HepG2 (cell line): ENCODE data around the gene LHX3. TPM values are rescaled to one million over a fixed set of nuclear protein-coding genes. Genes with fewer than 3 reads are reported as not detected.

Source experiments
- HNRNPL ChIP-seq: fragments of 200-400 bp; formaldehyde crosslinking; IDR thresholded peaks from 2 replicates; pipeline ENCODE4 v1.6.1; 2017; ENCODE audit warnings: mild to moderate bottlenecking, low read depth, low read length
- KDM5A ChIP-seq: fragments of 200-600 bp; sonication (generic); IDR thresholded peaks from 2 replicates; pipeline ENCODE4 v1.7.0; 2018; ENCODE audit warnings: antibody characterized with exemption, mild to moderate bottlenecking, low read length, borderline replicate concordance
- NR3C1 ChIP-seq: sonication (generic); formaldehyde crosslinking; IDR thresholded peaks from 2 replicates; pipeline ENCODE4 v1.4.0; 2020; ENCODE audit warnings: missing genetic modification reagents
- RAD51 ChIP-seq: fragments of 450-650 bp; IDR thresholded peaks from 2 replicates; pipeline ENCODE4 v1.6.1; 2016; ENCODE audit warnings: borderline replicate concordance
- REXO4 ChIP-seq: sonication (generic); formaldehyde crosslinking; IDR thresholded peaks from 2 replicates; pipeline ENCODE4 v1.8.0; 2022; ENCODE audit warnings: missing genetic modification reagents, mild to moderate bottlenecking, borderline replicate concordance
- SAP130 ChIP-seq: IDR thresholded peaks from 2 replicates; pipeline ENCODE4 v1.6.1; 2016; ENCODE audit warnings: low read depth
- SMYD3 ChIP-seq: sonication (generic); formaldehyde crosslinking; IDR thresholded peaks from 2 replicates; pipeline ENCODE4 v1.8.1; 2023; ENCODE audit warnings: mild to moderate bottlenecking, missing genetic modification reagents
- ZBTB3 ChIP-seq: sonication (generic); formaldehyde crosslinking; IDR thresholded peaks from 2 replicates; pipeline ENCODE4 v1.4.0; 2020; ENCODE audit warnings: low read depth, mild to moderate bottlenecking, moderate library complexity, missing genetic modification reagents, borderline replicate concordance
- ZNF543 ChIP-seq: sonication (generic); formaldehyde crosslinking; IDR thresholded peaks from 2 replicates; pipeline ENCODE4 v1.4.0; 2020; ENCODE audit warnings: mild to moderate bottlenecking, missing genetic modification reagents
- ZNF570 ChIP-seq: sonication (generic); formaldehyde crosslinking; IDR thresholded peaks from 2 replicates; pipeline ENCODE4 v1.4.0; 2020; ENCODE audit warnings: mild to moderate bottlenecking, missing genetic modification reagents, borderline replicate concordance
- ZNF577 ChIP-seq: sonication (generic); formaldehyde crosslinking; IDR thresholded peaks from 2 replicates; pipeline ENCODE4 v1.4.0; 2020; ENCODE audit warnings: mild to moderate bottlenecking, low read depth, missing genetic modification reagents, borderline replicate concordance
- ZNF678 ChIP-seq: sonication (generic); formaldehyde crosslinking; IDR thresholded peaks from 2 replicates; pipeline ENCODE4 v1.4.0; 2020; ENCODE audit warnings: mild to moderate bottlenecking, missing genetic modification reagents
- ZNF747 ChIP-seq: sonication (generic); formaldehyde crosslinking; IDR thresholded peaks from 2 replicates; pipeline ENCODE4 v1.8.1; 2023; ENCODE audit warnings: missing genetic modification reagents, mild to moderate bottlenecking, borderline replicate concordance
- ZNF776 ChIP-seq: sonication (generic); formaldehyde crosslinking; IDR thresholded peaks from 2 replicates; pipeline ENCODE4 v1.4.0; 2020; ENCODE audit warnings: mild to moderate bottlenecking, missing genetic modification reagents
- ZNF782 ChIP-seq: sonication (generic); formaldehyde crosslinking; IDR thresholded peaks from 2 replicates; pipeline ENCODE4 v1.4.0; 2020; ENCODE audit warnings: missing genetic modification reagents, mild to moderate bottlenecking, borderline replicate concordance
- polyA plus RNA-seq, 8 experiments: library from polyadenylated mRNA; depleted of rRNA in 3 of 8; stranded (reverse) in 7 of 8; unstranded in 1 of 8; fragments of >200 nt; fragmentation: Illumina TruSeq in 4 of 8; extraction: Trizol in 4 of 8; gene quantifications; 2 replicates each; pipeline versions ENCODE4 v1.2.1 to v1.2.3, GENCODE V29; 2011 to 2016; ENCODE audit warnings: low read depth in 4 of 8, missing spikeins in 1 of 8, mixed read lengths in 1 of 8; ENCODE audit not compliant: insufficient read depth in 1 of 8
- total RNA-seq, 5 experiments: library from RNA; depleted of rRNA; stranded (reverse); fragments of >200 nt; fragmentation: Illumina TruSeq; extraction: Trizol; gene quantifications; 2 replicates each; pipeline ENCODE4 v1.2.3, GENCODE V29; 2016; ENCODE audit warnings: low read depth in 1 of 5
- TF ChIP-seq, protein P1 (sequence below): sonication (generic); formaldehyde crosslinking; IDR thresholded peaks from 2 replicates; pipeline ENCODE4 v1.5.1; 2020; ENCODE audit warnings: mild to moderate bottlenecking, missing genetic modification reagents, borderline replicate concordance
- TF ChIP-seq, protein P2 (sequence below): sonication (generic); formaldehyde crosslinking; IDR thresholded peaks from 2 replicates; pipeline ENCODE4 v1.4.0; 2020; ENCODE audit warnings: mild to moderate bottlenecking, missing genetic modification reagents
- TF ChIP-seq, protein P3 (sequence below): sonication (generic); formaldehyde crosslinking; IDR thresholded peaks from 2 replicates; pipeline ENCODE4 v1.5.0; 2020; ENCODE audit warnings: mild to moderate bottlenecking, missing genetic modification reagents
- TF ChIP-seq, protein P4 (sequence below): sonication (generic); formaldehyde crosslinking; IDR thresholded peaks from 2 replicates; pipeline ENCODE4 v1.9.0; 2021; ENCODE audit warnings: missing genetic modification reagents, borderline replicate concordance
- TF ChIP-seq, protein P5 (sequence below): sonication (generic); formaldehyde crosslinking; IDR thresholded peaks from 2 replicates; pipeline ENCODE4 v1.5.1; 2020; ENCODE audit warnings: missing genetic modification reagents, mild to moderate bottlenecking, borderline replicate concordance

LHX3 gene
- total and polyA plus RNA-seq, 2 of the 13 experiments (the other 11 are each of a cell fraction or from before 2014, with no cell fraction given): not detected

DNA sequence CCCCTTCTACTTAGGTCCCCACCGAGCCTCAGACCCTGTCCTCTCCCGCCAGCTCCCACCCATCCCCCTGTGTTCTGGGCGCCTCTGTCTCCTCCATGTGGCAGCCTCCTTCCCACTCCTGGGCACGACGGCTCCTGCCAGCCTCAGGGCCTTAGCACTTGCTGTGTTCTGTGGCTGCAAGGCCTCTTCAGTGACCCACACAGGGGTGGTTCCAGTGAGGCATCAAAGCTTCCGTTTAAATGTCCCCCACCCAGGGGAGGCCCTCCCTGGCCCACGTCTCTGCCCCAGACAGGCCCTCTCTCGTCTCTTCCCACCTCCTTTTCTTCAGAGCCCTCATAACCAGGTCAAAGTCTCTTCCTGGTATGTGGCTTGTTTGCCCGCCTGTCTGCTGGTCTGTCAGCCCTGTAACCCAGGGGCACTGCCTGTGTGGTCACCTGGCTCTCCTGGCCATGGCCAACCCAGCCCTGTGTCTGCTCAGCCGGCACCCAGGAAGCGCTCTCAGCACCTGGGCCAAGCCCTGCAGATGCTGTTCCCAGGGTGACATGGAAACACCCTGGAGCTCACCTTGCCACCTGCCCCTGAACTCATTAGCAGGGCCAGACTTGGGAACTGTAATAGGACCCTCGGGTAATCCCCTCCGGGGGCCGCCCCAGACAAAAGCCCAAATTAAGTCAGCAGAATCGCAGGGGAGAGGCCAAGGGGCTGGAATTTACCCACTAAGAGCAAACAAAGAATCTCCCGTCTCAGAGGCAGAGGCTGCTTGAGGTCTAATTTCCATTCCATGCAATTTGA is 33.7 kb downstream of the LHX3 start (continued):
- no peak for TF ChIP-seq ZNF570 (CRISPR knock-in tag)
- TF ChIP-seq ZNF577 (CRISPR knock-in tag): no peak
- no peak for TF ChIP-seq ZNF776 (CRISPR knock-in tag)
- TF ChIP-seq ZNF782 (CRISPR knock-in tag): no peak
- TF ChIP-seq, protein P1, sequence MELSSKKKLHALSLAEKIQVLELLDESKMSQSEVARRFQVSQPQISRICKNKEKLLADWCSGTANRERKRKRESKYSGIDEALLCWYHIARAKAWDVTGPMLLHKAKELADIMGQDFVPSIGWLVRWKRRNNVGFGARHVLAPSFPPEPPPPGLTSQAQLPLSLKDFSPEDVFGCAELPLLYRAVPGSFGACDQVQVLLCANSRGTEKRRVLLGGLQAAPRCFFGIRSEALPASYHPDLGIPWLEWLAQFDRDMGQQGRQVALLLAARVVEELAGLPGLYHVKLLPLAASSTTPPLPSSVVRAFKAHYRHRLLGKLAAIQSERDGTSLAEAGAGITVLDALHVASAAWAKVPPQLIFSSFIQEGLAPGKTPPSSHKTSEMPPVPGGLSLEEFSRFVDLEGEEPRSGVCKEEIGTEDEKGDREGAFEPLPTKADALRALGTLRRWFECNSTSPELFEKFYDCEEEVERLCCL (CRISPR knock-in tag): no peak
- TF ChIP-seq, protein P2, sequence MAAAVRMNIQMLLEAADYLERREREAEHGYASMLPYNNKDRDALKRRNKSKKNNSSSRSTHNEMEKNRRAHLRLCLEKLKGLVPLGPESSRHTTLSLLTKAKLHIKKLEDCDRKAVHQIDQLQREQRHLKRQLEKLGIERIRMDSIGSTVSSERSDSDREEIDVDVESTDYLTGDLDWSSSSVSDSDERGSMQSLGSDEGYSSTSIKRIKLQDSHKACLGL (CRISPR knock-in tag): no peak
- TF ChIP-seq KDM5A: no peak
- no peak for TF ChIP-seq REXO4
- TF ChIP-seq ZNF747 (CRISPR knock-in tag): no peak
- TF ChIP-seq HNRNPL: peak; percentile 91
- TF ChIP-seq NR3C1: no peak
- TF ChIP-seq, protein P3, sequence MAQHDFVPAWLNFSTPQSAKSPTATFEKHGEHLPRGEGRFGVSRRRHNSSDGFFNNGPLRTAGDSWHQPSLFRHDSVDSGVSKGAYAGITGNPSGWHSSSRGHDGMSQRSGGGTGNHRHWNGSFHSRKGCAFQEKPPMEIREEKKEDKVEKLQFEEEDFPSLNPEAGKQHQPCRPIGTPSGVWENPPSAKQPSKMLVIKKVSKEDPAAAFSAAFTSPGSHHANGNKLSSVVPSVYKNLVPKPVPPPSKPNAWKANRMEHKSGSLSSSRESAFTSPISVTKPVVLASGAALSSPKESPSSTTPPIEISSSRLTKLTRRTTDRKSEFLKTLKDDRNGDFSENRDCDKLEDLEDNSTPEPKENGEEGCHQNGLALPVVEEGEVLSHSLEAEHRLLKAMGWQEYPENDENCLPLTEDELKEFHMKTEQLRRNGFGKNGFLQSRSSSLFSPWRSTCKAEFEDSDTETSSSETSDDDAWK (CRISPR knock-in tag): no peak
- TF ChIP-seq, protein P4, sequence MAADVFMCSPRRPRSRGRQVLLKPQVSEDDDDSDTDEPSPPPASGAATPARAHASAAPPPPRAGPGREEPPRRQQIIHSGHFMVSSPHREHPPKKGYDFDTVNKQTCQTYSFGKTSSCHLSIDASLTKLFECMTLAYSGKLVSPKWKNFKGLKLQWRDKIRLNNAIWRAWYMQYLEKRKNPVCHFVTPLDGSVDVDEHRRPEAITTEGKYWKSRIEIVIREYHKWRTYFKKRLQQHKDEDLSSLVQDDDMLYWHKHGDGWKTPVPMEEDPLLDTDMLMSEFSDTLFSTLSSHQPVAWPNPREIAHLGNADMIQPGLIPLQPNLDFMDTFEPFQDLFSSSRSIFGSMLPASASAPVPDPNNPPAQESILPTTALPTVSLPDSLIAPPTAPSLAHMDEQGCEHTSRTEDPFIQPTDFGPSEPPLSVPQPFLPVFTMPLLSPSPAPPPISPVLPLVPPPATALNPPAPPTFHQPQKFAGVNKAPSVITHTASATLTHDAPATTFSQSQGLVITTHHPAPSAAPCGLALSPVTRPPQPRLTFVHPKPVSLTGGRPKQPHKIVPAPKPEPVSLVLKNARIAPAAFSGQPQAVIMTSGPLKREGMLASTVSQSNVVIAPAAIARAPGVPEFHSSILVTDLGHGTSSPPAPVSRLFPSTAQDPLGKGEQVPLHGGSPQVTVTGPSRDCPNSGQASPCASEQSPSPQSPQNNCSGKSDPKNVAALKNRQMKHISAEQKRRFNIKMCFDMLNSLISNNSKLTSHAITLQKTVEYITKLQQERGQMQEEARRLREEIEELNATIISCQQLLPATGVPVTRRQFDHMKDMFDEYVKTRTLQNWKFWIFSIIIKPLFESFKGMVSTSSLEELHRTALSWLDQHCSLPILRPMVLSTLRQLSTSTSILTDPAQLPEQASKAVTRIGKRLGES (CRISPR knock-in tag): no peak
- TF ChIP-seq SAP130 (CRISPR knock-in tag): peak; percentile 33
- TF ChIP-seq ZNF678 (CRISPR knock-in tag): no peak
- TF ChIP-seq ZBTB3 (CRISPR knock-in tag): no peak
- TF ChIP-seq RAD51: no peak
- TF ChIP-seq, protein P5, sequence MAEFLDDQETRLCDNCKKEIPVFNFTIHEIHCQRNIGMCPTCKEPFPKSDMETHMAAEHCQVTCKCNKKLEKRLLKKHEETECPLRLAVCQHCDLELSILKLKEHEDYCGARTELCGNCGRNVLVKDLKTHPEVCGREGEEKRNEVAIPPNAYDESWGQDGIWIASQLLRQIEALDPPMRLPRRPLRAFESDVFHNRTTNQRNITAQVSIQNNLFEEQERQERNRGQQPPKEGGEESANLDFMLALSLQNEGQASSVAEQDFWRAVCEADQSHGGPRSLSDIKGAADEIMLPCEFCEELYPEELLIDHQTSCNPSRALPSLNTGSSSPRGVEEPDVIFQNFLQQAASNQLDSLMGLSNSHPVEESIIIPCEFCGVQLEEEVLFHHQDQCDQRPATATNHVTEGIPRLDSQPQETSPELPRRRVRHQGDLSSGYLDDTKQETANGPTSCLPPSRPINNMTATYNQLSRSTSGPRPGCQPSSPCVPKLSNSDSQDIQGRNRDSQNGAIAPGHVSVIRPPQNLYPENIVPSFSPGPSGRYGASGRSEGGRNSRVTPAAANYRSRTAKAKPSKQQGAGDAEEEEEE (CRISPR knock-in tag): no peak
- TF ChIP-seq ZNF543 (CRISPR knock-in tag): peak; percentile 52; the same call in 1 of the 2 replicates
- no peak for TF ChIP-seq SMYD3 (CRISPR knock-in tag)
